HG03159 (cell line): ENCODE data around the gene RFPL2.
"Not testable (repeated sequence)": the region's sequence is repeated elsewhere in the genome, so short reads cannot be mapped to it uniquely, and the experiment has no call there.

Experiments
- ATAC-seq: cut with Tn5 transposase; IDR thresholded peaks from one replicate; pipeline ENCODE4 v1.9.1; 2021; ENCODE audit warnings: mild to moderate bottlenecking, moderate library complexity; ENCODE audit not compliant: unreplicated experiment

Gene RFPL2

DNA sequence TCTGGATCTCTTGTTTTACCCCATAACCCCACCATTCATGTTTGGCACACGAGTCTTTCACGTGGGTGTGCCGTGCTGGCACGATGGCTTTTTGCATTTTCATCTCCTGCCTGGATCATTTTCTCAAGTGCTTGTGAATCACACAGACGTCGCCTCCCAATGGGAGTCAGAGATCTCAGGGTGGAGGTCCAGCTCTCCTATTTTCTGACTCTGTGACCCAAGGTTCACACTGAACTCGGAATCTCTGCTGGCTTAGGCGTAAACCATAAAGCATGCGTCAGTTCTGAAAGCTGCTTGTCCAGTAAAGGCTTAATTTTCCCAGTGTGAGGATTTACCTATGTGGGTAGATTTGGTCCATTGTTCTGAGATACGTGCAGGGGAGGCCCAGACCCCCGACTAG lies 29.8 kb downstream of the RFPL2 start:
- ATAC-seq, result no peak

DNA sequence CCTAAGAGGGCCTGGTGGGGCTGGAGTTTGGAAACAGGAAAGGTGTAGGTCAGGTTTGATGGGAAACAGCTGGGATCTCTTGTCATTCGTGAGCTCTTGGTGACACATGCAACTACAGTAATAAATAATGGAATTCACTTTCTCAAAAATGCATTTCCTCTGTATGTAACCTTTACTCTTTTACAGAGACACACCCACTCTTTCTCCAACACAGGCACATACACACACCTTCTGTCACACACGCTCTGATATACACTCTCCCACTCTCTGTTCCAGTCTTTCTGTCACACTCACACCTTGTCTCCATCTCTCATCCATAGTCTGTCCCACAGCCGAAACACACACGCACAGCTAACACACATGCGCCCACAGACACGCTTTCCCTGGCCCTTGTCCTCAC lies 39.2 kb downstream of the RFPL2 start:
- no peak for ATAC-seq

DNA sequence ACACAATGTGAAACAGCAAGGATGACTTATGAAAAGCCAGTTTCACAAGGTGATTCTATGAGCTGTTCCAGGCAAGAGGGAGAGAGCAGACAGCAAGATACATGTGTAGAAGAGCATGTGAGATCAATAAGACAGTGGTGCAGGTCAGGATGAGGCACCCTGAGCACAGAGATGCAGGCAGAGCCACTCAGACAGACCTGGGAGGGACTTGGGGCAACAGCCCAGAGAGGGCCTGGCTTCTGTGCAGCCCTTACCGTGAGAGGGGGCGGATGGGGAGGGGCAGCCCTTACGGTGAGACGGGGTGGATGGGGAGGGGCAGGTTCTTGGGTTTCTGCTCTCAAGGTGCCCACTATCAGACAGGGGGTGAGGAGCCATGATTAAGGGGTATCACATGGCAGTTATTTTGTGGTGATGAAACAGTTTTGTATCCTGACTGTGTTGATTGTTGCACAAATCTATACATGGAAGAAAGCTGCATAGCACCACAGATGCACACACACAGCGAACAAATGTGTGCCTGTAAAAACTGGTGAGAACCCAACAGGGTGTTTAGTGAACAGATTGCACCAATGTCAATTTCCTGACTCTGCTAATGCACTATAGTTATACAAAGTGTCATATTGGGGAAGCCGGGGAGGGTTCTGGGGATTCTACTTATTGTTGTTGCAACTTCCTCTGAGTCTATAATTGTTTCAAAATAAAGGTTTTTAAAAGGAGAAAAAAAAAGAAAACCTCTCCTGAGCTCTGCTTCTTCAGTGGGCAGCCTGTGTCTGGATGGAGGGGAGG lies 40.6 kb downstream of the RFPL2 start:
- no peak for ATAC-seq

DNA sequence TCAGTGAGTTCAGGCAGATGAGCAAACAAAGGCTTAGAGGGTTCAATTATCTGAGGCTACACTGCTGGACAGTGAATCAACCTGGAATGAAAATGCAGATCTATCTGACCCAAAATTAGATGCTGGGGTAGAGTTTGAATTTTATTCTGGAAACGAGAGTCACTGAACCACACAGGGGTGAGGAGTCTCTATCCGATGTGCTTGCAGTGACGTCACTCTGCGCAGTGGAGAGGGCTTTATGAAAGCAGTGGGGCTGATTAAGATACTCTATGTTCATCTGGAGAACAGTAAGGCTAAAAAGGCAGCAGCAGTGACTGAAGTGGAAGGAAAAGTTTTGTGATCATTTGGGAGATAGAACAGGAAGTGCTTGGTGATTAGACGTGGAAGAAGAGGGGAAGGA lies 44.5 kb downstream of the RFPL2 start:
- not testable (repeated sequence) for ATAC-seq

DNA sequence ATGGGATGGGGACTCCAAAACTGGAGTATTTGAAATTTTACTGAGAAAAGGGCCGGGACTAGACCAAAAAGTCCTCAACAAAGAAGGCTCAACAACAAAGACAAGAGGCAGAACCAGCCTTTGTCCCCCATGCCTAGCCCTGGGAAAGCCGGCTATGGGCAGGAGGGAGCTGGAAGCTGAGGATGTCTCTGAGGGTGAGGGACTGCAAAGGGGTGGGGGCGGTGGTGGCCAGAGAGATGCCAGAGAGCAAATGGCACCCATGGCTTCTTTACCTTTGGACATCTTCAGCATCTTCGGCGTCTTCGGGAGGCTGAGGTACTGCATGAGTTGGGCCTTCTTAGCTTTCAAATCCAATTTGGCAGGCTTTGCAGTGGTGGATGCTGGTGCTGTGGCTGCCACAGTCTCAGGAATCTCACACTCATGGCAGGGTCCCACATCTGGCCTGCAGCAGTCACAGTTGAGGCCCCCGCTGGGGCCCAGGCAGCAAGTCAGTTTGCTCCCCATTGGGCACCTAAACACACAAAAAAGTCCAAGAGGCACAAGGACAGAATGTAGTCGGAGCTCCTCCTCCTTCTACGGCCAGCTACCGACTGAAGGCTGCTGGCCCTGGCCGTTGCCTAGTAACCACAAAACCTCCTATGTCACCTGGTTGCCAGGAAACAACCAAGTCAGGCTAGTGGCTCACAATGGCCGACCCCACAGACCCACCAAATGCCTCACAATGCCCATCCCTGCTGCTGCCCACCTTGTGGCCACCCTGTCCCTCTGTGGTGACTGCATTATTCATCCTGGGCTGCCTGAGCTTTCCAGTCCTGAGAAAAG lies 46.0 kb downstream of the RFPL2 start, which contains the start of gene C22orf42:
Gene C22orf42 (minus strand): TSS at position 592 of the 822 bp plus-strand sequence. CDS start 88 bp downstream, at position 504.
- no peak for ATAC-seq

DNA sequence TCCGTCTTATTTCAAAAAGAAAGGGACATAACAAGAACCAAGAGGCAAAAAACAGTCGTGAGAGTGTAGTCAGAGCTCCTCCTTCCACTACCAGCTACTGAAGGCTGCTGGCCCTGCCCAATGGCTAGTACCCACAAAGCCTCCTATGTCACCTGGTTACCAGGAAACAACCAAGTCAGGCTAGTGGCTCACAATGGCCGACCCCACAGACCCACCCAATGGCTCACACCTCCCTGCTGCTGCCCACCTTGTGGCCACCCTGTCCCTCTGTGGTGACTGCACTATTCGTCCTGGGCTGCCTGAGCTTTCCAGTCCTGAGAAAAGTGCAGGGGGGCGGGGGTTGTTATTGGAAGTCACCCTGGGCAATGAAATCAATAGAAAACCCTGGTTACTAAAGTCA lies 47.2 kb downstream of the RFPL2 start:
- not testable (repeated sequence) for ATAC-seq

DNA sequence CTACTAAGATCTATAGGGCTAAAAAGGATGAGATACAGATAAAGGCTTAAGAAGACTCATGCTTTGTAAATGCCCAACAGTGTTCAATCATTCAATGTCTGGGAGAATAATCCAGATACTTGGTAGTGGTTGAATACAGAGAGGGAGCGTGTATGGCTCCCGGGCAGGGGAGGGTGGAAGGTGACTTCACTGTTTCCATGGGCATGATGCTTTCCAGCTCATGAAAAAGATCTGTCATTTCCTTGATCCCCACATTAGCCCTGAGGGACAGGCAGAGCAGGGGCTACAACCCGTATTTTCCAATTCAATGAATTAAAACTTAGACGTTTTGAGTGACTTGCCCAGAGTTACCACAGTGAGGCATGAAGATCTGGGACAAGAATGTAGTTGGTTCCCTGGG lies 50.1 kb downstream of the RFPL2 start:
- not testable (repeated sequence) for ATAC-seq

DNA sequence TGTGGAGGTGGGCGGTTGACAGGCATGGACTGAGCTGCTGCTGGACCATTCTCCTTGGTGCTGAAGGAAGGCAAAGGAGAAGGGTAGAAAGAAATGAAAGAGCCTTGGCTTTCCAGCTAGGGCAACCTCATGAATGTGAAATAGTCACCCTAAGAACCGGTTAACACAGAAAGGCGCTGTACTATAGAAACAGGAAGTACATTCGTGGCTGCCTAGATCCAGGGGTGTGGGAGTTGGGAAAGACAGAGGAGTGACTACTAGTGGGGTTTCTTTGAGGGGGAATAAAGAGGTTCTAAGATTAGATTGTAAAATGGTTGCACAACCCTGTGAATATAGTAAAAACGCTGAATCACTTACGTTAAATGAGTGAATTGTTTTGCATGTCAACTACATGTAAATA lies 53.2 kb downstream of the RFPL2 start:
- not testable (repeated sequence) for ATAC-seq

DNA sequence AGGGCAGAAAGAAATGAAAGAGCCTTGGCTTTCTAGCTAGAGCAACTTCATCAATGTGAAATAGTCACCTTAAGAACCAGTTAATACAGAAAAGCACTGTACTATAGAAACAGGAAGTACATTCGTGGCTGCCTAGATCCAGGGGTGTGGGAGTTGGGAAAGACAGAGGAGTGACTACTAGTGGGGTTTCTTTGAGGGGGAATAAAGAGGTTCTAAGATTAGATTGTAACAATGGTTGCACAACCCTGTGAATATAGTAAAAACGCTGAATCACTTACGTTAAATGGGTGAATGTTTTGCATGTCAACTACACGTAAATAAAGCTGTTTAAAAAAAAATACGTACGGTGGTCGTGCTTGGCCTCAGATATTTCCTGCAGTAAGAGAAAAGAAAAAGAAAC lies 54.2 kb downstream of the RFPL2 start:
- ATAC-seq, result not testable (repeated sequence)

DNA sequence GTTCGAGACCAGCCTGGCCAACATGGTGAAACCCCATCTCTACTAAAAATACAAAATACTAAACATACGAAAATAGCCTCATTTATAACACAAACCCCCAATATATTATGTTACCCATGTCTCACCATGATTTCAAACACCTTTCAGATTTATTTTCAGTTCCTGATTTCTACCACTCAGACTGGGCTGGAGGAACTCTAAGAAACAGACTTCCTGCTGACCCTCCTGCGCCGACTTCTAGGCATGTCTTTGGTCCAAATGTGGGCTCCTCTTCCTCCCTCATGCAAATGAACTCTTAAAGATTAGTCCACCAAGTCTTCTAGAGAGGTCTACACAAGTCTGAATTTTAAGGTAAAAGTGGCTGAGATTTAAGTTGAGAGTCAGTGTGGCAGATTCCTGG lies 56.5 kb downstream of the RFPL2 start:
- ATAC-seq, result not testable (repeated sequence)

DNA sequence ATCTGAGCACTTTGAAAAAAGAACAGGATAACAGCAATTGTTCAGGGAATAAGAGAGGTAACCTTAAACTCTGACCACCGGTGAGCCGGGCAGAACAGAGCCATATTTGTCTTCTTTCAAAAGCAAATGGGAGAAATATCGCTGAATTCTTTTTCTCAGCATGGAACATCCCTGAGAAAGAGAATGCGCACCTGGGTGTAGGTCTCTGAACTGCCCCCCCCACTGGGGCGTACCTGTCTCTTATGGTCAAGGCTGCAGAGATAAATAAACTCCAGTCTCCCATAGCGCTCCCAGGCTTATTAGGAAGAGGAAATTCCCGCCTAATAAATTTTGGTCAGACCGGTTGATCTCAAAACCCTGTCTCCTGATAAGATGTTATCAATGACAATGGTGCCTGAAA lies 57.7 kb downstream of the RFPL2 start:
- not testable (repeated sequence) for ATAC-seq

DNA sequence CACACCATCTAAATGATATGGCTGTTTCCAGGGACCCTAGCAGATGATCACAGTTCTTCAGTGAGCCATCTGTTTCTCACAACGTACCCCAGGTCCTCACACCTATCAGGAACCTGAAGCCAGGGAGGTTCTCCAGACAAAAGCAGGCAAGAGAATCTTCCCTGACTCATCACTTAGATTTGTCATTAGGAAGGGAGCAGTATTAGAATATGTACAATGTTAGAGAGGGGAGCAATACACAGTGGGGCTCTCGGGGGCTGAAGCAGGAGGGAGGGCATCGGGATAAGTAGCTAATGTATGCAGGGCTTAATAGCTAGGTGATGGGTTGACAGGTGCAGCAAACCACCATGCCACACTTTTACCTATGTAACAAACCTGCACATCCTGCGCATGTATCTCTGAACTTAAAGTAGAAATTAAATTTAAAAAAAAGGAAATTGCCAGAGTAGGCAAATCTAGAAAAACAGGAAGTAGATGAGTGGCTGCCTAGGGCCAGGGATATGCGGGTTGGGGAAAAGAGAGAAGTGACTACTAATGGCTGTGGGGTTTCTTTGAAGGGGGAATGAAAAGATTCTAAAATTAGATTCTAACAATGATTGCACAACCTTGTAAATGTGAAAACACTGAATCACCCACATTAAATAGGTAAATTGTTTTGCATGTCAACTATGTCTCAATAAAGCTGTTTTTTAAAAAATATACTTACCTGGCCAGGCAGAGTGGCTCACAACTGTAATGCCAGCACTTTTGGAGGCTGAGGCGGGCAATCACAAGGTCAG lies 60.2 kb downstream of the RFPL2 start:
- ATAC-seq, result no peak

DNA sequence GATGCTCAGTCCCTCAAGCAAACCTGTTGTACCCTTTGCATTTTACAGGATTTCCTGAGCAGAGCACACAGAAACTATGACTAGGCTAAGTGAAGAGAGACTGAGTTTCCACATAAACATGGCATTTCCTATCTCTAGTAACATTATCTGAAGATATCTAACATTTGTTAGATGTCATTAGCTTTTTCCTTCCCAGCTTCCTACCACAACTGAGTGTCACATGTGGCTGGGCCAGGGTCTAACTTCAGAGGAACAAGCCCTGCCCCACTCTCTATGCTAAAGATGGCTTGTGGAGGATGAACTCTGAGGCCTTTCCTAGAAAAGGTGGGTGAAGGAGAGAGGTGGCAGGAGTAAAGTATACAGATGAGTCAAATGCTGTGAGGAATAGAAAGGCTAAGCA lies 62.3 kb downstream of the RFPL2 start:
- ATAC-seq, result no peak

DNA sequence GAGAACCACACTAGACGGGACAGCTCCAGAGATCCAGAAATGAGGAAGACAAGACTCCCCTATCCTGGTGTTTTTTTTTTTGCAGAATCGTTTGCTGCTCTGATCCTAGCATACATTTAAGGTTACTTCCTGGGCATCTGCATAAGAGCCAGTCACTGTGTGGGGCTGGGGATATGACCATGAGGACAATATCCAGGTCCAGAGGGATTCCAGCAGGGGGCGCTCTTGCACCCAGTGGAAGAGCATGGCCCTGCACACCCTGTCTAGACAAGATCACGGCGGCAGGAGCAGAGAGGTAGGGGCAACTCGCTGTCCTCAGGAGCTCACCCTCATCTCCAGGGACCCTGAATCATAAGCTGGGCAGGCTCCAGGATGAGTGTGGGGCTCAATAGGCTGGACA lies 64.2 kb downstream of the RFPL2 start:
- not testable (repeated sequence) for ATAC-seq
